ENCODE data around the gene BFSP2.

- TF ChIP-seq CTCF (conservative IDR thresholded peaks at IDR 0.05 in 1 of 2, IDR thresholded peaks at IDR 0.05 in 1 of 2; ENCODE audit: extremely low read depth in 1 of 2, insufficient read depth in 1 of 2, low read depth in 1 of 2, low read length in 2 of 2) (no peak), EZH2 (IDR thresholded peaks at IDR 0.05; ENCODE audit: borderline replicate concordance, low read length) (no peak)
Measured at GRCh38 chr3:133460809-133461208, 61.0 kb downstream of the BFSP2 start.

Measured in mammary epithelial cell (primary cell).